Esophagus squamous epithelium (tissue), 4 donors: ENCODE measurements around the gene IBA57.

Experiments
- CTCF ChIP-seq, 6 experiments: fragments of 450-650 bp in 4 of 6; fragments of 200-600 bp in 2 of 6; sonication (generic) in 2 of 6; IDR thresholded peaks; one replicate each; pipeline ENCODE4 v1.5.1; 2016 to 2019; ENCODE audit warnings: antibody characterized with exemption in 6 of 6, mild to moderate bottlenecking in 4 of 6, moderate library complexity in 4 of 6
- POLR2A ChIP-seq, 4 donors: fragments of 450-650 bp; IDR thresholded peaks; one replicate each; pipeline ENCODE4 v1.6.1; 2017; ENCODE audit warnings: antibody characterized with exemption in 4 of 4, mild to moderate bottlenecking in 4 of 4, moderate library complexity in 3 of 4

- TF ChIP-seq CTCF (IDR thresholded peaks at IDR 0.05) (peak in 2 of 6 experiments; percentile 11 to 28), POLR2A (IDR thresholded peaks at IDR 0.05) (no peak)
Observed at GRCh38 chr1:228162286-228163006, 3.2 kb upstream of the IBA57 start.
